Measurements from ENCODE around the gene BTRC.
"Not testable (repeated sequence)": the region's sequence is repeated elsewhere in the genome, so short reads cannot be mapped to it uniquely, and the experiment has no call there.

BTRC gene

GRCh38 chr10:101585841-101586240 lies 231.9 kb downstream of the BTRC start:
- DNase-seq (ENCODE audit: low spot score) = no peak
- no peak for TF ChIP-seq CTCF (IDR thresholded peaks at IDR 0.05; ENCODE audit: extremely low read depth, insufficient read depth, missing control alignments)
- in situ Hi-C loops (cut with MboI; ENCODE audit: low pct_unique_long_range_greater_than_20kb, low sequenced_read_pairs, unreplicated experiment) = no loop called here

- DNase-seq (ENCODE audit: low spot score) = peak; percentile 97
- in situ Hi-C loops (cut with MboI; ENCODE audit: low pct_unique_long_range_greater_than_20kb, low sequenced_read_pairs, unreplicated experiment) = no loop called here
- TF ChIP-seq CTCF (IDR thresholded peaks at IDR 0.05; ENCODE audit: extremely low read depth, insufficient read depth, missing control alignments) = no peak
Measured at GRCh38 chr10:101587725-101588653, 234.0 kb downstream of the BTRC start, which contains the start of the genes DPCD and POLL. Gene DPCD, plus strand, starts transcription at chr10:101588321. Its CDS starts 16 bp downstream, at chr10:101588337. Gene POLL, minus strand, starts transcription at chr10:101588257. Its CDS starts 897 bp downstream, at chr10:101587360.

GRCh38 chr10:101588879-101589278 lies 234.9 kb downstream of the BTRC start:
- DNase-seq (ENCODE audit: low spot score) = no peak
- in situ Hi-C loops (cut with MboI; ENCODE audit: low pct_unique_long_range_greater_than_20kb, low sequenced_read_pairs, unreplicated experiment) = no loop called here
- no peak for TF ChIP-seq CTCF (IDR thresholded peaks at IDR 0.05; ENCODE audit: extremely low read depth, insufficient read depth, missing control alignments)

- DNase-seq (ENCODE audit: low spot score); in situ Hi-C loops (cut with MboI; ENCODE audit: low pct_unique_long_range_greater_than_20kb, low sequenced_read_pairs, unreplicated experiment): not testable (repeated sequence)
Measured at GRCh38 chr10:101593331-101593730, 239.4 kb downstream of the BTRC start.

GRCh38 chr10:101595591-101596433 lies 241.8 kb downstream of the BTRC start:
- no peak for DNase-seq (ENCODE audit: low spot score)
- in situ Hi-C loops (cut with MboI; ENCODE audit: low pct_unique_long_range_greater_than_20kb, low sequenced_read_pairs, unreplicated experiment) = no loop called here

GRCh38 chr10:101597091-101597900 lies 243.3 kb downstream of the BTRC start:
- no peak for TF ChIP-seq CTCF (IDR thresholded peaks at IDR 0.05; ENCODE audit: extremely low read depth, insufficient read depth, missing control alignments)
- DNase-seq (ENCODE audit: low spot score) = no peak
- in situ Hi-C loops (cut with MboI; ENCODE audit: low pct_unique_long_range_greater_than_20kb, low sequenced_read_pairs, unreplicated experiment) = no loop called here

More at GRCh38 chr10:101595591-101596433, 241.8 kb downstream of the BTRC start:
- TF ChIP-seq CTCF (IDR thresholded peaks at IDR 0.05; ENCODE audit: extremely low read depth, insufficient read depth, missing control alignments) = no peak

Measured in GM13977 (cell line).